KMS-11 (cell line): ENCODE results near the gene CEP104.

Experiments
- H2AFZ ChIP-seq: fragments of 200-600 bp; sonication (generic); 2 replicates; pipeline ENCODE4 v1.6.1; 2016; ENCODE audit warnings: antibody characterized with exemption, mixed run types, low read depth
- H3K27ac ChIP-seq: fragments of 200-600 bp; sonication (generic); 2 replicates; pipeline ENCODE4 v1.6.1; 2016; ENCODE audit warnings: mild to moderate bottlenecking, mixed run types
- H3K27me3 ChIP-seq: fragments of 200-600 bp; sonication (generic); 2 replicates; pipeline ENCODE4 v1.6.1; 2017; ENCODE audit warnings: mild to moderate bottlenecking, low read depth, mixed run types, moderate library complexity; ENCODE audit not compliant: insufficient read depth
- H3K36me3 ChIP-seq: fragments of 200-600 bp; sonication (generic); 2 replicates; pipeline ENCODE4 v1.6.1; 2017; ENCODE audit warnings: mild to moderate bottlenecking, mixed run types; ENCODE audit not compliant: insufficient read depth
- H3K4me1 ChIP-seq: fragments of 200-600 bp; sonication (generic); 2 replicates; pipeline ENCODE4 v1.6.1; 2016; ENCODE audit warnings: mild to moderate bottlenecking, low read depth, mixed run types; ENCODE audit not compliant: poor library complexity, severe bottlenecking
- H3K4me2 ChIP-seq: fragments of 200-600 bp; sonication (generic); 2 replicates; pipeline ENCODE4 v1.7.0; 2016; ENCODE audit warnings: mild to moderate bottlenecking, mixed run types
- H3K4me3 ChIP-seq: fragments of 200-600 bp; sonication (generic); IDR thresholded peaks from 2 replicates; pipeline ENCODE4 v1.6.1; 2017; ENCODE audit warnings: low read depth, low read length, mixed read lengths; ENCODE audit not compliant: insufficient read depth
- H3K79me2 ChIP-seq: fragments of 200-600 bp; sonication (generic); 2 replicates; pipeline ENCODE4 v1.6.1; 2016; ENCODE audit warnings: low read depth, mixed run types; ENCODE audit not compliant: insufficient read depth
- H3K9ac ChIP-seq: fragments of 200-600 bp; sonication (generic); 2 replicates; pipeline ENCODE4 v1.6.1; 2016; ENCODE audit warnings: mild to moderate bottlenecking, mixed run types
- H4K20me1 ChIP-seq: fragments of 200-600 bp; sonication (generic); 2 replicates; pipeline ENCODE4 v1.6.1; 2016; ENCODE audit warnings: mild to moderate bottlenecking, mixed run types; ENCODE audit not compliant: insufficient read depth
- CTCF ChIP-seq: fragments of 200-600 bp; sonication (generic); conservative IDR thresholded peaks from 2 replicates; pipeline ENCODE4 v1.6.1; 2017; ENCODE audit warnings: low read depth, mild to moderate bottlenecking, antibody characterized with exemption, low read length, moderate library complexity, mixed read lengths

The CEP104 gene

DNA sequence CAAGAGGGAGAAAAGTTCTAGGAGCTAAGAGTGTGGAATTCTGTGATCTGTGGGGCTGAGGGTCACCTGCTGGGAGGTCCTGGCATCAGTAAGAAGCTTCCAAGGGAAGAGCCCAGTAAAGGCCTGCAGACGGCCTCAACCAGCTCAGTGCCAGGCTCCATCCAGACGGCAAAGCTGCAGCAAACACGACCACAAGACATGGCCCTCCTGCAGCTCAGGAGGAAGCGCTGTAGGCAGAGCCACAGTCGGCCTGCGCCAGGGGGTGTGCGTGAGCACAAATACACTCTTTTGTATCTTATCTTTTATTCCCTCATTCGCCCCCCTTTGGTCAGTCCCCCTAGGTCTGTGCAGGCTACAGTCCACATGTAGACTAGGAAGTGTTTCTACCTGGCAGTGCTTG, 29.7 kb upstream of the CEP104 start:
- no peak overlapping the region for H2AFZ ChIP-seq
- no peaks in the 10 kb centered on the region for H3K36me3 ChIP-seq
- no peak overlapping the region for H3K9ac ChIP-seq
- H4K20me1 ChIP-seq = no peaks in the 10 kb centered on the region
- no peak overlapping the region for H3K27ac ChIP-seq
- no peak for TF ChIP-seq CTCF
- H3K27me3 ChIP-seq = no peaks in the 10 kb centered on the region
- no peaks in the 10 kb centered on the region for H3K4me1 ChIP-seq
- no peak overlapping the region for H3K4me2 ChIP-seq
- no peak overlapping the region for H3K4me3 ChIP-seq
- H3K79me2 ChIP-seq = no peaks in the 10 kb centered on the region

DNA sequence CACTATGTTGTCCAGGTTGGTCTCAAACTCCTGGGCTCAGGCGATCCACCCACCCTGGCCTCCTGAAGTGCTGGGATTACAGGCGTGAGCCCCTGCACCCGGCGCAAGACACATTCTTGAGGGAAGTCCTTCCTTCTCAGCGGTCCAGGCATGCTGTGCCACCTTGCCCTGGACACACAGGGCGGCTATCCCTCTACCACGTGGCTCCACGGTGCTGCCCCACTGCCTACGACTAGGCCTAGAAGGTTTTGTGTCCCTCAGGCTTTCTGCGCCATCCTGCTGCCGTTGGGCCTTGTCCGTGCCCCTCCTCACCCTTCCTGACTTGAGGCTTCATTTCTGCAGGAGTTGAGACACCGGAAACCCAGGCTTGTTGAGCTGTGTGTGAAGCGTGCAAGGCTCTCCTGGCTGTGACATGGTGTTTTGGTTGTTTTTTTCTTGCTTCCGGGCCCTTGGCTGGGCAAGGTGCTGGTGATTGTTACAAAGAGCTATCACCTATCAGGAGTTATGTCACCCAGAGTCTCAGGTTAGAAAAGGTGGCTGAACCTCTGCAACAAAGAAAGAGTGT, 29.2 kb upstream of the CEP104 start:
- no peaks in the 10 kb centered on the region for H4K20me1 ChIP-seq
- no peaks in the 10 kb centered on the region for H3K36me3 ChIP-seq
- H3K79me2 ChIP-seq = no peaks in the 10 kb centered on the region
- H3K4me2 ChIP-seq = no peak overlapping the region
- H3K27me3 ChIP-seq = no peaks in the 10 kb centered on the region
- no peak for TF ChIP-seq CTCF
- H3K27ac ChIP-seq = no peak overlapping the region
- no peak overlapping the region for H2AFZ ChIP-seq
- no peaks in the 10 kb centered on the region for H3K4me1 ChIP-seq
- H3K9ac ChIP-seq = no peak overlapping the region
- H3K4me3 ChIP-seq = no peak overlapping the region

- H3K9ac ChIP-seq = no peak overlapping the region
- H3K27ac ChIP-seq = no peak overlapping the region
- no peak overlapping the region for H2AFZ ChIP-seq
- H3K4me1 ChIP-seq = no peaks in the 10 kb centered on the region
- H3K36me3 ChIP-seq = no peaks in the 10 kb centered on the region
- H3K79me2 ChIP-seq = no peaks in the 10 kb centered on the region
- H3K27me3 ChIP-seq = no peaks in the 10 kb centered on the region
- no peak overlapping the region for H3K4me2 ChIP-seq
- TF ChIP-seq CTCF = no peak
- no peak overlapping the region for H3K4me3 ChIP-seq
- H4K20me1 ChIP-seq = no peaks in the 10 kb centered on the region
These were observed 28.6 kb upstream of the CEP104 start for GRCh38 chr1:3885611-3886010.

GRCh38 chr1:3884966-3885365, 28.0 kb upstream of the CEP104 start:
- Histone ChIP-seq H3K36me3 (no peaks in the 10 kb centered on the region), H3K27me3 (no peaks in the 10 kb centered on the region), H4K20me1 (no peaks in the 10 kb centered on the region), H3K27ac (no peak overlapping the region), H3K79me2 (no peaks in the 10 kb centered on the region), H3K4me3 (no peak overlapping the region), H3K4me2 (no peak overlapping the region), H3K9ac (no peak overlapping the region), H2AFZ (no peak overlapping the region), H3K4me1 (no peaks in the 10 kb centered on the region)
- TF ChIP-seq CTCF = no peak
